Measurements from ENCODE around the gene CFAP46. TPM values are rescaled to one million over a fixed set of nuclear protein-coding genes. Genes with fewer than 3 reads are reported as not detected.

CFAP46 gene
- total and polyA plus RNA-seq, 9 donors: 0.50 to 22.4 (median 1.6) TPM; not detected in 1

DNA sequence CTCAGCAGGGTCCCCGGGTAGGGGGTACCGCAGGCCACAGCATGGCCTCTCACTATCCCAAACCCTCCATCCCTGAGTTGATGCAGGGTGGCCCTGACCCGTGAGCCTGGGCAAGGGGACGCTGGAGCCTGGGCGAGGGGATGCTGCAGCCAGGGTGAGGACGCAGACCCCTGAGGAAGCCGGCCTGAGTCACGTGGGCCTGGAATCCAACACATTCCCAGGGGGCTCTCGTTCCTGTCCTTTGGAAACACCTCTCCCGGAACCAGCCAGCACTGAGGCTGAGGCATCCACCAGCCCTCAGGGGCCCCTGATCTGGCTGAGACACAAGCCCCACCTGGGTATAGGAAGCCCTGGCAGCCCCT, 95.0 kb downstream of the CFAP46 start:
- H3K9me3 ChIP-seq: peaks cover 0 to 5% of the 10 kb centered on the region in 2 donors
- TF ChIP-seq, protein P1, sequence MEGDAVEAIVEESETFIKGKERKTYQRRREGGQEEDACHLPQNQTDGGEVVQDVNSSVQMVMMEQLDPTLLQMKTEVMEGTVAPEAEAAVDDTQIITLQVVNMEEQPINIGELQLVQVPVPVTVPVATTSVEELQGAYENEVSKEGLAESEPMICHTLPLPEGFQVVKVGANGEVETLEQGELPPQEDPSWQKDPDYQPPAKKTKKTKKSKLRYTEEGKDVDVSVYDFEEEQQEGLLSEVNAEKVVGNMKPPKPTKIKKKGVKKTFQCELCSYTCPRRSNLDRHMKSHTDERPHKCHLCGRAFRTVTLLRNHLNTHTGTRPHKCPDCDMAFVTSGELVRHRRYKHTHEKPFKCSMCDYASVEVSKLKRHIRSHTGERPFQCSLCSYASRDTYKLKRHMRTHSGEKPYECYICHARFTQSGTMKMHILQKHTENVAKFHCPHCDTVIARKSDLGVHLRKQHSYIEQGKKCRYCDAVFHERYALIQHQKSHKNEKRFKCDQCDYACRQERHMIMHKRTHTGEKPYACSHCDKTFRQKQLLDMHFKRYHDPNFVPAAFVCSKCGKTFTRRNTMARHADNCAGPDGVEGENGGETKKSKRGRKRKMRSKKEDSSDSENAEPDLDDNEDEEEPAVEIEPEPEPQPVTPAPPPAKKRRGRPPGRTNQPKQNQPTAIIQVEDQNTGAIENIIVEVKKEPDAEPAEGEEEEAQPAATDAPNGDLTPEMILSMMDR (IDR thresholded peaks at IDR 0.05): no peak
- TF ChIP-seq EP300 (IDR thresholded peaks at IDR 0.05) (no peak), POLR2A (IDR thresholded peaks at IDR 0.05) (no peak)
- no peak overlapping the region for H3K27ac ChIP-seq
- no peaks in the 10 kb centered on the region for H3K4me1 ChIP-seq (ENCODE audit: insufficient read depth)
- WGBS, 3 donors: 72 to 83% (median 80%) methylated on average over 10 of the region's 10 CpGs
- H3K27me3 ChIP-seq: no peaks in the 10 kb centered on the region
- no peaks in the 10 kb centered on the region for H3K36me3 ChIP-seq
- peak in 1 of 5 donors; percentile 19 for DNase-seq
- intact Hi-C loops (cut with DNase I): no loop called here
- H3K4me3 ChIP-seq: no peak overlapping the region

DNA sequence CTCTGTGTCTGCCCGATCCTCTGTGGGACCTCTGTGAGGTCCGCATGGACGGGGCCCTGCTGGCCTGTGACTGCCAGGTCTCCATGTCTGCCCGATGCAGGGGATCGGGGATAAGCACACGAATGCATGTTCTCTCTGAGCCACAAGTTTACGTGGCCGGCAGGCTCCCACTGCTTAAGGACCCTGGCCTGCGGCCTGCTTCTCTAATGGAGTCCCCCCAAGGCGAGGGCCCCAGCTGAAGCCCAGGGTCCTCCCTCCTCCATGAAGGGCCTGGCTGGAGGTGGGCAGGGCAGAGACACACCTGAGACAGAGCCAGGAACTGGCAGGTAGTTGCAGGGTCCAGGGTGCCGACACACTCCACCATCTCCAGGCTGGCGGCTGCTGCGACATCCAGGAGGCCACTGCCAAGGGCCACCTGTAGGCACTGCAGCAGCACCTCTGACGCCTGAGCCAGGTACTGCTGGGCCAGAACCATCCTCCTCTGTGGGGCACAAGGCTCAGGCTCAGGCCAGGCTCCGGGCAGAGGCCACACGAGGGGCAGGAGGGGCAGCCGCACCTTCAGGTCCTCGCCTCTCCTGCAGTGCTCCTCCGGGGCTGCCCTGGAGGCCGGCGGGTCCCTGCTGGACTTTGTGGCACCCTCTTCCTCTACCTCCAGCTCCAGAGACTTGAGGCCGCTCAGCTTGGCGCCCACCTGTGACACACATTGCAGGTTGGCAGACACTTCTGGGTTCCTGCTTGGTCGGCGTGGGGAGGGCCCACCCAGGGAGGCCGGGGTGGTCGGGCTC, 95.5 kb downstream of the CFAP46 start:
- Histone ChIP-seq H3K27ac (no peak overlapping the region), H3K36me3 (no peaks in the 10 kb centered on the region), H3K4me1 (ENCODE audit: insufficient read depth) (no peaks in the 10 kb centered on the region), H3K9me3 (peaks cover 0 to 11% of the 10 kb centered on the region in 2 donors), H3K27me3 (no peaks in the 10 kb centered on the region), H3K4me3 (no peak overlapping the region)
- peak in 1 of 5 donors; percentile 14 for DNase-seq
- WGBS, 3 donors: 90 to 94% (median 90%) methylated on average over 27 of the region's 27 CpGs
- TF ChIP-seq, protein P1 (IDR thresholded peaks at IDR 0.05): no peak
- TF ChIP-seq POLR2A (IDR thresholded peaks at IDR 0.05) (no peak), EP300 (IDR thresholded peaks at IDR 0.05) (no peak)
- intact Hi-C loops (cut with DNase I): no loop called here

DNA sequence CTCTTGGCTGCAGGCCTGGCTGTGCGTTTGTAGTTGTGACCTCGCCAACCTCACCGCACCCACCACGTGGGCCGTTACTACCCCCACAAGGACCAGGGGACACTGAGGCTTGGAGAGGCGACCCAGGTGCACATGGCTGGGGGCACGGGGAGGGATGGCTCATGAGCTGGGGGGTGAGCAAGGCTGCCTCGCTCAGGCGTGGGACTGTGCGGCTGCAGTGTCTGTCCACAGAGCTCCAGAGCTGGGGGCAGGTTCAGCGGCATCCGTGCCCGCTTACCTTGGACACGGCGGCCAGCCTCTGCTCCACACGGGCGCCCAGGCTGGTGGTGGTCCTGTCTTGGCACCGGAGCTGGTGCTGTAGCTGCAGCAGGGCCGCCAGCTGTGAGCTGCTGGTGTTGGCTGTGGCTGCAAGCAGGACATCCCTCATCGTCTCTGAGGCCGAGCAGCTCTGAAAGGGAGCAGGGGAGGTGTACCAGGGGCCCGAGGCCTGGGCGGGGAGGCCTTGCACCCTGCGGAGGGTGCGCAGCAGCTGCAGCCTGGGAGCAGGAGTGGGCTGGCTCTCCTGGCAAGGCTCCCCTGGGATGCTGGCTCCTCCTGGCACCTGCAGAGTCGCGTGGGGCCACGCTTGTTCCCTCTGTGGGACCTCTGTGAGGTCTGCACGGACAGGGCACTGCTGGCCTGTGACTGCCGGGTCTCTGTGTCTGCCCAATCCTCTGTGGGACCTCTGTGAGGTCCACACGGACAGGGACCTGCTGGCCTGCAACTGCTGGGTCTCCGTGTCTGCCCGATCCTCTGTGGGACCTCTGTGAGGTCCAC, 96.4 kb downstream of the CFAP46 start:
- DNase-seq: peak in 1 of 5 donors; percentile 17
- TF ChIP-seq, protein P1 (IDR thresholded peaks at IDR 0.05): no peak
- TF ChIP-seq EP300 (IDR thresholded peaks at IDR 0.05) (no peak), POLR2A (IDR thresholded peaks at IDR 0.05) (no peak)
- Histone ChIP-seq H3K4me3 (no peak overlapping the region), H3K27me3 (no peaks in the 10 kb centered on the region), H3K9me3 (peaks cover 0 to 15% of the 10 kb centered on the region in 2 donors), H3K4me1 (ENCODE audit: insufficient read depth) (no peaks in the 10 kb centered on the region), H3K36me3 (no peaks in the 10 kb centered on the region), H3K27ac (no peak overlapping the region)
- intact Hi-C loops (cut with DNase I): no loop called here
- WGBS, 3 donors: 78 to 82% (median 81%) methylated on average over 33 of the region's 33 CpGs

DNA sequence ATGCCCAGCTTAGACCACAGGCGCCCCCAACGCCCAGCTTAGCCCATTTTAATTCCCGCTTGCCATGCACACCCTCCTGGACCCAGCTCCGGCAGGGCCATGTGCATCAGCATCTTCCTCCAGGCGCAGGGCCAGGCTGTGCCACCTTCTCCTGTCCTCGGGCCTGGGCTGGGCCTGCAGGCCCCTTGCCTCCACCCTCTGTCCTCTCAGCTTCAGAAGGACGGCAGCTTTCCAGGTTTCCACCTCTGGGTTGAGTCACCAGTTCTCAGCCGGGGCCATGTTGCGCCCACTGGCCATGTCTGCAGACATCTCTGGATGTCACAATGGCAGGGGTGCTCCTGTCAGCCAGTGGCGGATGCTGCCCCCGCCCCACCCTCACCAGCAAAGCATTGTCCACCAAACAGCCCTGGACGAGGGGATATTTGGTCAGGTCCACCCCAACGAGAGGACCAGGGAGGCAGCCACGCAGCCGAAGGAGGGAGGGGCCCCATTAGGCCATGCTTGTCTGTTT, 97.3 kb downstream of the CFAP46 start:
- WGBS, 3 donors: 83 to 87% (median 86%) methylated on average over 15 of the region's 15 CpGs
- Histone ChIP-seq H3K9me3 (peaks cover 0 to 15% of the 10 kb centered on the region in 2 donors), H3K4me1 (ENCODE audit: insufficient read depth) (no peaks in the 10 kb centered on the region), H3K4me3 (no peak overlapping the region), H3K36me3 (no peaks in the 10 kb centered on the region), H3K27me3 (no peaks in the 10 kb centered on the region), H3K27ac (no peak overlapping the region)
- peak in 1 of 5 donors; percentile 25 for DNase-seq
- TF ChIP-seq, protein P1 (IDR thresholded peaks at IDR 0.05): no peak
- TF ChIP-seq POLR2A (IDR thresholded peaks at IDR 0.05) (no peak), EP300 (IDR thresholded peaks at IDR 0.05) (no peak)
- intact Hi-C loops (cut with DNase I): no loop called here

Data from ovary (tissue), 9 donors.